Muscle of arm (tissue), 12 donors: Measurements from ENCODE around the gene DENND6A. TPM values are rescaled to one million over a fixed set of nuclear protein-coding genes. Genes with fewer than 3 reads are reported as not detected.
"Not testable (repeated sequence)": the region's sequence is repeated elsewhere in the genome, so short reads cannot be mapped to it uniquely, and the experiment has no call there.

ENCODE experiments used
- DNase-seq: peaks from one replicate; pipeline ENCODE4 v3.0.0-alpha.2; 2013
- polyA plus RNA-seq, 12 donors: library from polyadenylated mRNA; unstranded; fragments of 120-200 nt; gene quantifications; one replicate each; pipeline ENCODE4 v1.2.1, GENCODE V29; 2013; ENCODE audit not compliant: insufficient read length in 12 of 12

DENND6A gene
- polyA plus RNA-seq, 12 donors: 11.1 to 34.5 (median 18.0) TPM; not detected in 1

- no peak for DNase-seq
Observed at GRCh38 chr3:57699591-57699990, 6.7 kb upstream of the DENND6A start.

GRCh38 chr3:57696801-57697321 lies 4.0 kb upstream of the DENND6A start:
- DNase-seq: no peak

- no peak for DNase-seq
Observed at GRCh38 chr3:57694146-57694545, 1.3 kb upstream of the DENND6A start.

- not testable (repeated sequence) for DNase-seq
Observed at GRCh38 chr3:57692133-57692395, 813 bp downstream of the DENND6A start.

DNA sequence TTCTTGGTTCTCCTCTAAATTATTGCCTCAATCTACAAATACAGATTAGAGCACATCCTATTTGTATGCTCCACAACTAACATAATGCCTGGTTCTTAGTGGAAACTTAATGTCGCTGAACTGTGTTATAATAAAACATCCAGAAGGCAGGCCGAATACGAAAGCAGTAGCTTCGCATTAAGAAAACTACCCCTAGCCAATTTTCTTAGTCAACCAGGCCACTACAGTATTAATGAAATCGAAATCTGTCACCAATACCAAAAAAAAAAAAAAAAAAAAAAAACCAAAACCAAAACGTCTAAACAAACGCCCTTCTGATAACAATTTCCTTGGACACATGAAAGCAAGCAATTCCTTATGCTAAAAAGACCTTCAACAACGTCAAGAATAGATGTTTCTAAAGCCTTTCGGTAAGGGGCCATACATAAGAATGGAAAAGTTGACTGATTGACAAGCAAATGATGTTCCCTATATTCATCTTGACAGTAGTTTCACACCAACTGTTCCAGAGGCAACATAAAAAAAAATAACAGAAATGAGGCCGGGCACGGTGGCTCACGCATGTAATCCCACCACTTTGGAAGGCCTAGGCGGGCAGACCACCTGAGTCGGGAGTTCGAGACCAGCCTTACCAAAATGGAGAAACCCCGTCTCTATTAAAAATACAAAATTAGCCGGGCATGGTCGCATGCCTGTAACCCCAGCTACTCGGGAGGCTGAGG lies 1.3 kb downstream of the DENND6A start:
- no peak for DNase-seq

DNA sequence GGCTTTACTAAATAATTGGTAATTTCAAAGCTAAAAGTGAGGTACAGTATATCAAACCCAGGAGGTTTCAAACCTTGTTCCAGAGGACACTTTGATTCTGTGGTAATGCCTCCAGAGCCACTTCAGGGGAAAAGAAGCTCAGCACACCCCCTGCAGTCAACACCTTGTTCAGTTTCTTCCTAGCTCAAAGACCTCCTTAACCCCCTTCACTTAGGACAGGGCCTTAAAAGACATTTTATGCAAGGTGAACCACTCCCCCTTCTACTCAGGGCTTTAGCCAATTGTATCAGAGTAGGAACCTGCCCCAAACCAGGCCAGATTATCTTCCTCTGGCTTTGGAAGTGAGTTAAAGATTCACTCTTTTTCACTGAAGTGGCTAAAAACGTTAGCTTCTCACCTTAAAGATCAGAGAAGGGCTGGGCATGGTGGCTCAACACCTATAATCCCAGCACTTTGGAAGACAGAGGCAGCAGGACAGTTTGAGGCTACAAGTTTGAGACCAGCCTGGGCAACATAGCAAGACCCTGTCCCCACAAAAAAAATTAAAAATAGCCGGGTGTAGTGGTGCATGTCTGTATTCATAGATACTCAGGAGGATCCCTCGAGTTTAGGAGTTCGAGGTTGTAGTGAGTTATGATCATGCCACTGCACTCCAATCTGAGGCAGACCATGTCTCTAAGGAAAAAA lies 3.4 kb downstream of the DENND6A start:
- DNase-seq: no peak

DNA sequence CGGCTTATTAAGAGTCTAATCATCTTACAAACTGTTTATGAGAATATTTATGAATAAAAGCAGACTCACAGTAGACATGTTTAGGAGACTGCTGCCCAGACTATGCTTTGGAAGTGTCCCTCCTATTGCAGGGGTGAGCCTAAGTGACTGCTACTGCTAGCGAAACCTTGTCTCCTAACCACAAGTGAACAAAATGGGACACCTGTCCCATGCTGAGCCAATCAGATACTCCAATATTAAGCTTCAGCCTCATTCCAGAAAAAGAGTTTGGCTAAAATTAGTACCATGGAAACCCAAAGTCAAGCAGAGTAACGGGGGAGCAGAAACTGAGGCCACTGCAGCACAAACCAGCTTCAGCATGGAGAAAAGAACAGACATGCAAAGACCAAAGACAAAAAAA lies 4.6 kb downstream of the DENND6A start:
- no peak for DNase-seq

DNA sequence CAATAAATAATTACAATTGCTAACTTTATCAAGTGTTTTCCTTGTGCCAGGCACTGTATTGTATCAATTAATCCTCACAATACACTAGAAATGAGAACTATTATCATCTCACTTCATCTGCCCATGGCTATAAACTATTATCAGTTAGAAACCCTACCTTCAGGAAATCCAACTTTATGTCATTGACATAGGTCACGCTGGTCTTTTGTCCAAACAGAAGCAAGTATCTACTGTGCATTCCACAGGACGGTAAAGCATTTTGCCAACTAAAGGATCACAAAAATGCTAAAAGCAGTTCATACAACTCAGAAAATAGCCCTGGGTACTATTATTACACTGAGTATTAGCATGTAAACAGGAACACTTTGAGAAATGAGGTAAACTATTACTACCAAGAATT lies 9.6 kb downstream of the DENND6A start:
- no peak for DNase-seq

- DNase-seq: no peak
Observed at GRCh38 chr3:57682284-57682683, 10.6 kb downstream of the DENND6A start.

DNA sequence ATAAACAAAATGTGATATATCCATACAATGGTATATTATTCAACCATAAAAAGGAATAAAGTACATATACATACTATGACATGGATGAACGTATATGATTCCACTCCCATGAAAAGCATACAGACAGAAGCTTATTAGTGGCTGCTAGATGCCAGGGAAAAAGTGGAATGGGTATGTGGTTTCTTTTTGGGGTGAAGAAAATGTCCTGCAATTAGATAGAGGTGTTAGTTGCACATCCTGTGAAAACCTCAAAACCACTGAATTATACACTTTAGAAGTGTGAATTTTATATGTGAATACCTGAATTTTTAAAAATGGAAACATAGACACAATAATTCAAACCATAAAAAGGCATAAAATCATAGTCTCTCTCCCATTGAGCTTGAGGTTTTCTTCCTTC lies 11.2 kb downstream of the DENND6A start:
- DNase-seq: no peak

- DNase-seq: no peak
Observed at GRCh38 chr3:57680046-57680445, 12.8 kb downstream of the DENND6A start.

DNA sequence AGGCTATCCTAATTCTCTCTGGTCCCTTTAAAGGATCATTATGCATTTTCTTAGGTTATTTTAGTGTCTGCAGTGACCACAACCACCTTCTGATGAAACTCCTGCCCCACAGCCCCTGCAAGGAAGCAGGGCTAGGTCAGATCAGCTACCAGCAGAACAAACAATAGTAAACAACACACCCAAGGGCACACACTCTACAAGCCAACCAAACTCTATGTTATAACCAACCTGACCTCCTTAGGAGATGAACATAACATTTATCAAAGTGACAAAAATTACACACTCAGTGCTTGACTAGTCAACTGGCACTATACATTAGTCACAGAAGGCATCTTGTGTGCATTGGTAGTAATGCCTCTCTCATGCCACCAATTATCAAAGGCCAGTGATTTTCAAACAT lies 17.3 kb downstream of the DENND6A start:
- no peak for DNase-seq

DNA sequence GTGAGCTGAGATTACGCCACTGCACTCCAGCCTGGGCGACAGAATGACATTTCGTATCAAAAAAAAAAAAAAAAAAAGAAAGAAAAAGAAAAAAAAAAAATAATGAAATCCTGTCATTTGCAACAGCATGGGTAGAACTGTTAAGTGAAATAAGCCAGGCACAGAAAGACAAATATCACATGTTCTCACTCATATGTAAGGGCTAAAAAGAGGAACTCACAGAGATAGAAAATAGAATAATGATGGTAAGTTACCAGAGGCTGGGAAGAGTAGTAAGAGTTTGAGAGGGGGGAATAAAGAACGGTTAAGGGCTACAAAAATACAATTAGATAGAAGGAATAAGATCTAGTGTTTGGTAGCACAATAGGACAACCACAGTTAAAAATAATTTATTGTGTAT lies 19.7 kb downstream of the DENND6A start:
- DNase-seq: no peak

- DNase-seq: no peak
Observed at GRCh38 chr3:57670543-57670942, 22.3 kb downstream of the DENND6A start.

DNA sequence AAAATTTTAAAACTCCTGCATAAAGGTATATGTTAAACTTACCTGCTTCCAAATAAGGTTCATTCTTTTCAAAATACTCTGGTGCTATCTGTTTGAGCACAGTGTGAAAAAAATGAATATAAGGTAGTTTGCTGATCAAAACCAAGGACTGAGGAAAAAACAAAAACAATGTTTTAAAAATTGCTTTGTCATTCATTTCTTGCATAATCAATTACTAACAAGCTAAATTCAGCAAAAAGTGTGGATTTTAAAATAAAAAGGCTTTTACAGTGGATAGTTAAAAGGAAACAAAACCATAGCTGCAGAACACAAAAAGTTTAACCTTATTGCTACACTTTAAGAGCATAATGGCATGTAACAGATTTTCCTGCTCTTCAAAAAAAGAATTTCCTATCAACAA lies 31.5 kb downstream of the DENND6A start:
- DNase-seq: no peak

GRCh38 chr3:57659806-57660439 lies 33.0 kb downstream of the DENND6A start:
- no peak for DNase-seq

DNA sequence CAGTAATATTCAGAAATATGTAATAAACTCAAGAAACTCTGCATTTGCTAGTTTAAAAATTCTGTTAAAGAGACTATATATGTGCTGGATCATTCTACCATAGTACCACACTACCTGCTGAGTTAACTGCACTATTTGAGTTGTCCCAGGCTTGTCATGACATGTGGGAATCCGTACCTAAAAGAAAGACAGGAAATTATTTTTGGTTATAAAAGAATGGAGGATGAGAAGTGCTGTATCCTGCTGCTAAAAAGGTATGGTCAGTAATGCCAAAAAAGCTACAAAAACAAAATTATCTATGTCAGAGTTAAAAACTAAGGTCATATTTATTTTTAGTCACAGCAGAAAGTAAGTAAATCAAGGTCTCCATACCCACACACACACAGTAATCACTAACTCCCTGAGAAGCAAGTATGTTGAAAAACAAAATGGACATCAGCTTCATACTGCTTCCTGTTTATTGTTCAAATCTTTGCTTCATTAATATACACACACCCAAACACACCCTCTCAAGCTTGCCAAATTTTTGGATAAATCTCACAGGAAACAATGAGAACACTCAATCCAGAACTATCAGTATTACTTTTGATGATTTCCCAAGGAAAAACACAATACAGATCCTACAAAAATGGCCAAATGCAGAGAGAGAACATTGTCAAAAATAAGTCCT lies 33.7 kb downstream of the DENND6A start:
- DNase-seq: no peak

DNA sequence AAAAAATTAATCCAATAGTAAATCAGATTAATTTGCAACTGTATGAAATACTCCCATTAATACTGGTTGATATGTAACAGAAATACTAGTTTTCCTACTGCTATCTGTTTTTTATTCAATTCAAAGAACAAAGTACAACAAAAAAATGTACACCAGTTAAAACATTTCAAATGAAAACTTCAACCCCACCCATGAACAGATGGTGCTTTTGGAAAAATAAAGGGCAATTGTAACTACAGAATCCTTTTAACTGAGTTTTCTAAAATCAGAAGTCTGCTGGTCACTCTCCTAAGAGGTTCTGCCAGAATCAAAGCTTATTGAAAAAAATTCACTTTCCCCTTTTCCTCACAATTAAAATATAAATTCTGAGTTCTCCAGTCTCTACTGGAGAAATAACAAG lies 34.3 kb downstream of the DENND6A start:
- DNase-seq: no peak

- DNase-seq: no peak
Observed at GRCh38 chr3:57655727-57656126, 37.1 kb downstream of the DENND6A start.

GRCh38 chr3:57654267-57654666 lies 38.6 kb downstream of the DENND6A start:
- no peak for DNase-seq

DNA sequence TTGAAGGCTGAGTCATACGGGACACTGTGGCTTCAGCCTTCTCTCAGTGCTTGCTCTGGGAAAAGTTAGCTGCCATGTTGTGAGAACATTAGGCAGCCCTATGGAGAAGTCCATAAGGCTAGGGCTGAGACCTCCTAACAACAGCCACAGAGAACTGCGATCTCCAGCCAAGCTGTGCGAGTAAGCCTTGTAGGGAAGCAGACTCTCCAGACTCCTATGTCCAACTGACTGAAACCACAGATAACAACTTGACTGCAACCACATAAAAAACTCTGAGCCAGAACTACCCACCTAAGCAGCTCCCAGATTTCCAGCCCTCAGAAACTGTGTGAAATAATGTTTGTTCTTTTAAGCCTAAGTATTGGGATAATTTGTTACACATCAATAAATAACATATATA lies 40.7 kb downstream of the DENND6A start:
- no peak for DNase-seq

GRCh38 chr3:57647292-57647940 lies 45.5 kb downstream of the DENND6A start:
- DNase-seq: no peak
